GM12892 (cell line): Measurements from ENCODE around the gene CAPN3.

Experiments used
- POLR2A ChIP-seq: IDR thresholded peaks from 2 replicates; pipeline ENCODE4 v1.6.1; 2011; ENCODE audit warnings: low read depth, low read length, control low read depth
- POLR2AphosphoS5 ChIP-seq: IDR thresholded peaks from 2 replicates; pipeline ENCODE4 v1.6.1; 2011; ENCODE audit warnings: low read depth, low read length, control low read depth
- TAF1 ChIP-seq: IDR thresholded peaks from 2 replicates; pipeline ENCODE4 v1.6.1; 2011; ENCODE audit warnings: low read depth, mild to moderate bottlenecking, control low read depth, low read length, borderline replicate concordance

DNA sequence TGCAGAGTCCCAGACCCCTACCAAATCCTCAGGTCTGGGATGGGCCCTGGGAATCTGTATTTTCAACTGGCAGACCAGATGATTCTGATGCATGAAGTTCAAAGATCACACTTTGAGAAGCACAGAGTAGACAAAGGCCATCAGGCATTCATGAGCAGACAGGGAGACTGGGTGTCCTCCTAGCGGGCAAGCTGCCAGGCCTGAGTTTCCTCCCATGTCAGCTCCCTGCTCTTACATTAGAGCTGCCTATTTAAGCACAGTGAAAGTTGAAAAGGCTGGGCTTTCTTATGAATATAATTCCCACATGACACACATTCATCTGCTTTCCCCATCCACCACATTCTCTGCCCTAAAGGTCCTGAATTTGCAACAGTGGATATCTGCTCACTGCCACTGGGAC lies 14.0 kb downstream of the CAPN3 start:
- no peak for TF ChIP-seq POLR2AphosphoS5
- TF ChIP-seq POLR2A: no peak
- TF ChIP-seq TAF1: no peak
